Ishikawa (cell line): ENCODE measurements around the gene GAL3ST2.

Experiments
- CEBPB ChIP-seq: IDR thresholded peaks from 2 replicates; pipeline ENCODE4 v1.6.1; 2012
- CREB1 ChIP-seq: IDR thresholded peaks from 2 replicates; pipeline ENCODE4 v1.6.1; 2012; ENCODE audit warnings: low read depth
- EGR1 ChIP-seq: IDR thresholded peaks from 2 replicates; pipeline ENCODE4 v1.6.1; 2012
- EP300 ChIP-seq: IDR thresholded peaks from 2 replicates; pipeline ENCODE4 v1.6.1; 2012; ENCODE audit warnings: borderline replicate concordance
- FOXM1 ChIP-seq: IDR thresholded peaks from 2 replicates; pipeline ENCODE4 v1.6.1; 2012; ENCODE audit warnings: low read depth, borderline replicate concordance
- NFIC ChIP-seq: IDR thresholded peaks from 2 replicates; pipeline ENCODE4 v1.6.1; 2012
- RAD21 ChIP-seq: IDR thresholded peaks from 2 replicates; pipeline ENCODE4 v1.6.1; 2012; ENCODE audit warnings: low read depth
- TAF1 ChIP-seq: IDR thresholded peaks from 2 replicates; pipeline ENCODE4 v1.6.1; 2012; ENCODE audit warnings: low read depth, mild to moderate bottlenecking
- TCF12 ChIP-seq: IDR thresholded peaks from 2 replicates; pipeline ENCODE4 v1.6.1; 2012; ENCODE audit warnings: low read depth
- TEAD4 ChIP-seq: IDR thresholded peaks from 2 replicates; pipeline ENCODE4 v1.6.1; 2012
- YY1 ChIP-seq: IDR thresholded peaks from 2 replicates; pipeline ENCODE4 v1.6.1; 2012; ENCODE audit warnings: low read depth
- ZBTB7A ChIP-seq: IDR thresholded peaks from 2 replicates; pipeline ENCODE4 v1.6.1; 2012; ENCODE audit warnings: low read depth
- TF ChIP-seq, protein P1 (sequence below): IDR thresholded peaks from 2 replicates; pipeline ENCODE4 v1.6.1; 2012
- TF ChIP-seq, protein P2 (sequence below): IDR thresholded peaks from 2 replicates; pipeline ENCODE4 v1.6.1; 2012
- TF ChIP-seq, protein P3 (sequence below): IDR thresholded peaks from 2 replicates; pipeline ENCODE4 v1.6.1; 2012; ENCODE audit warnings: low read depth, mild to moderate bottlenecking

GAL3ST2 gene

DNA sequence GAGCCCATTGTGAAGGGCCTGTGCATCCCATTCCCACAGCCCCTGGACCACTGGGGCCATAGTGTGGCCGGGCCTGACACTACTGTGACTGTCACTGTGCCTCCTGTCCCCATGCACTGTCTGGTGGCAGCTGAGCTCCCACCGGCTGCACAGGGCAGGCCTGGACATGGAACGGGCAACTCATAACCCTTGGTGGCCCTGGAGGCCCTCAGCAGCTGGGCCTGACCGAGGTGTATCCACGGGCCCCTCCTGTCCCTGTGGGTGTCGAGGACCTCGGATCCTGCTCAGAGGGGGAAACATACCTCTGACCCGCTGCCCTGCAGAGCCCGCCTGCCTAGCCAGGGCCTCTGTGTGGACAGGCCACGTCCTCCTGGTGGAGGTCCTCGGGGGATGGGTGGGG, 7.8 kb upstream of the GAL3ST2 start:
- TF ChIP-seq FOXM1 (no peak), TAF1 (no peak), TEAD4 (no peak), NFIC (no peak), EP300 (no peak), CEBPB (no peak), EGR1 (no peak), YY1 (no peak), TCF12 (no peak), CREB1 (no peak), ZBTB7A (no peak), RAD21 (no peak)
- TF ChIP-seq, protein P1, sequence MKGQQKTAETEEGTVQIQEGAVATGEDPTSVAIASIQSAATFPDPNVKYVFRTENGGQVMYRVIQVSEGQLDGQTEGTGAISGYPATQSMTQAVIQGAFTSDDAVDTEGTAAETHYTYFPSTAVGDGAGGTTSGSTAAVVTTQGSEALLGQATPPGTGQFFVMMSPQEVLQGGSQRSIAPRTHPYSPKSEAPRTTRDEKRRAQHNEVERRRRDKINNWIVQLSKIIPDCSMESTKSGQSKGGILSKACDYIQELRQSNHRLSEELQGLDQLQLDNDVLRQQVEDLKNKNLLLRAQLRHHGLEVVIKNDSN = no peak
- TF ChIP-seq, protein P2, sequence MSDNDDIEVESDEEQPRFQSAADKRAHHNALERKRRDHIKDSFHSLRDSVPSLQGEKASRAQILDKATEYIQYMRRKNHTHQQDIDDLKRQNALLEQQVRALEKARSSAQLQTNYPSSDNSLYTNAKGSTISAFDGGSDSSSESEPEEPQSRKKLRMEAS = no peak
- TF ChIP-seq, protein P3, sequence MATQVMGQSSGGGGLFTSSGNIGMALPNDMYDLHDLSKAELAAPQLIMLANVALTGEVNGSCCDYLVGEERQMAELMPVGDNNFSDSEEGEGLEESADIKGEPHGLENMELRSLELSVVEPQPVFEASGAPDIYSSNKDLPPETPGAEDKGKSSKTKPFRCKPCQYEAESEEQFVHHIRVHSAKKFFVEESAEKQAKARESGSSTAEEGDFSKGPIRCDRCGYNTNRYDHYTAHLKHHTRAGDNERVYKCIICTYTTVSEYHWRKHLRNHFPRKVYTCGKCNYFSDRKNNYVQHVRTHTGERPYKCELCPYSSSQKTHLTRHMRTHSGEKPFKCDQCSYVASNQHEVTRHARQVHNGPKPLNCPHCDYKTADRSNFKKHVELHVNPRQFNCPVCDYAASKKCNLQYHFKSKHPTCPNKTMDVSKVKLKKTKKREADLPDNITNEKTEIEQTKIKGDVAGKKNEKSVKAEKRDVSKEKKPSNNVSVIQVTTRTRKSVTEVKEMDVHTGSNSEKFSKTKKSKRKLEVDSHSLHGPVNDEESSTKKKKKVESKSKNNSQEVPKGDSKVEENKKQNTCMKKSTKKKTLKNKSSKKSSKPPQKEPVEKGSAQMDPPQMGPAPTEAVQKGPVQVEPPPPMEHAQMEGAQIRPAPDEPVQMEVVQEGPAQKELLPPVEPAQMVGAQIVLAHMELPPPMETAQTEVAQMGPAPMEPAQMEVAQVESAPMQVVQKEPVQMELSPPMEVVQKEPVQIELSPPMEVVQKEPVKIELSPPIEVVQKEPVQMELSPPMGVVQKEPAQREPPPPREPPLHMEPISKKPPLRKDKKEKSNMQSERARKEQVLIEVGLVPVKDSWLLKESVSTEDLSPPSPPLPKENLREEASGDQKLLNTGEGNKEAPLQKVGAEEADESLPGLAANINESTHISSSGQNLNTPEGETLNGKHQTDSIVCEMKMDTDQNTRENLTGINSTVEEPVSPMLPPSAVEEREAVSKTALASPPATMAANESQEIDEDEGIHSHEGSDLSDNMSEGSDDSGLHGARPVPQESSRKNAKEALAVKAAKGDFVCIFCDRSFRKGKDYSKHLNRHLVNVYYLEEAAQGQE = no peak

DNA sequence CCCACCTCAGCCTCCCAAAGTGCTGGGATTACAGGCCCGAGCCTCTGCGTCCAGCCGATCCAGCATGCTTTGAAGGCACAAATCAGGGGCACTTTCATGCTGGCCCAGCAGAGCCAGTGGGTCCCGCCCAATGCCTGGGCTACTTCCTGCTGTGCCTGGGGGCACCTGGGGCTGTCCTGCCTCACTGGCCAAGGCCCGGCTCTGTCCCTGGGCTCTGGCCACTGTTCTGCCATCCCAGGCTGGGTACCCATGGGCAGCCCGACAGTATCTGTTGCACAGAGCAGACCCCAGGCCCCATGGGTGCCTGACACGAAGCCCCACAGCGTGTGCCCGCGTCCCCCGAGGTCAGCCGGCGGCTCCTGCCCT, 6.8 kb upstream of the GAL3ST2 start:
- TF ChIP-seq TEAD4 (no peak), EGR1 (no peak)

DNA sequence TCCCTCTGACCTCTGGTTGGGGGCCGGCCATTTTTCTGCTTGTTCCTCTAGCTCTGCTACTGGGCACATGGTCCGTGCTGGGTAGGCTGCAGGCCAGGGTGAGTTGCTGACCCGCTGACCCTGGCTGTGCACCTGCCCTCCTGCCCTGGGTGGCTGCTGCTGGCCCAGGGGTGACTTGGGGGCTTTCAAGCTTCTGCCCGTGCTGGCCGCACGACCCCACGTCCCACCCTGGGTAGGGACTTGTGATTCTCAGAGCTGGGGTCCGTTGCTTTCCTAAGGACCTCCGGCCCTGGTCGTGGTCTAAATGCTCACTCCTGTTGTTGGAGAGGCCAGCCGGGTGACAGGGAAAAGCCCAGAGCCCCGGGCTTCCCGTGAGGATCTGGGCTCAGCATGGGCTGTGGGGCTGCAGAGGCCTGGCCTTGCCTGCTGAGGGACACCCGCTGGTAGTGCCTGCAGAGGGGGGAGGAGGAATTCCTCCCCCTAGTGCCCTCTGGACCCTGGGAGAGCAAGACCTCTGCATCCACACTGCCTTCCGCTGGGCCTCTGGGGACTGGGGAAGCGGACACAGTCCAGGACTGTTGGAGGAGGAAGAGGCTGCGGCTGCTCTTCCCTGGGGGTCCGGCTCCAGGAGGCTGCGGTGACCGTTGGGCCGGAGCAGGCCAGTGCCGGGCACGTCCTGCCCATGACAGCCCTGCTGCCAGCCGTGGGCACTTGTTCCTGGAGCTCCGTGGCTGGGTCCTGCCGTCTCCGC, 6.3 kb upstream of the GAL3ST2 start:
- TF ChIP-seq CREB1 = no peak
- TF ChIP-seq, protein P3 = no peak
- no peak for TF ChIP-seq YY1
- TF ChIP-seq, protein P1 = no peak
- no peak for TF ChIP-seq NFIC
- TF ChIP-seq TEAD4 = no peak
- no peak for TF ChIP-seq ZBTB7A
- TF ChIP-seq CEBPB = no peak
- TF ChIP-seq, protein P2 = no peak
- no peak for TF ChIP-seq EP300
- no peak for TF ChIP-seq FOXM1
- no peak for TF ChIP-seq EGR1
- TF ChIP-seq TCF12 = no peak
- no peak for TF ChIP-seq TAF1
- no peak for TF ChIP-seq RAD21

DNA sequence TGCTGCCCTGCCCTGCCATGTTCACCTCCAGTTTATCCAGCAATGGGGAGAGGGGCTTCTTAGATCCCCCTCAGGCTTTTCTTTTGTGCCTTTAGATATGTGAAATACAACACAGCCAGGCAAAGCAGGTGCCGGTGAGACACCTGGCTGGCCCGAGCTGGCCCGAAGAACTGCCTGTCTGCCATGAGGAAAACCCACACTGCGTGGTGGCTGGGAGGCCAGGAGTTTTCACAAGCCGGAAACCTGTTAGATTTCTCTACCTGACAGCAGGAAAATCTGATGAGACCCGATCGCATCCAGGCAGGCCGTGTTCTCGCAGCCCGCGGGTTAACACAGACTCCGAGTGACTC, 5.7 kb upstream of the GAL3ST2 start:
- TF ChIP-seq TCF12 = no peak
- no peak for TF ChIP-seq CREB1
- no peak for TF ChIP-seq TEAD4
- TF ChIP-seq, protein P2 = no peak
- TF ChIP-seq, protein P3 = no peak
- TF ChIP-seq TAF1 = no peak
- TF ChIP-seq ZBTB7A = no peak
- TF ChIP-seq YY1 = no peak

DNA sequence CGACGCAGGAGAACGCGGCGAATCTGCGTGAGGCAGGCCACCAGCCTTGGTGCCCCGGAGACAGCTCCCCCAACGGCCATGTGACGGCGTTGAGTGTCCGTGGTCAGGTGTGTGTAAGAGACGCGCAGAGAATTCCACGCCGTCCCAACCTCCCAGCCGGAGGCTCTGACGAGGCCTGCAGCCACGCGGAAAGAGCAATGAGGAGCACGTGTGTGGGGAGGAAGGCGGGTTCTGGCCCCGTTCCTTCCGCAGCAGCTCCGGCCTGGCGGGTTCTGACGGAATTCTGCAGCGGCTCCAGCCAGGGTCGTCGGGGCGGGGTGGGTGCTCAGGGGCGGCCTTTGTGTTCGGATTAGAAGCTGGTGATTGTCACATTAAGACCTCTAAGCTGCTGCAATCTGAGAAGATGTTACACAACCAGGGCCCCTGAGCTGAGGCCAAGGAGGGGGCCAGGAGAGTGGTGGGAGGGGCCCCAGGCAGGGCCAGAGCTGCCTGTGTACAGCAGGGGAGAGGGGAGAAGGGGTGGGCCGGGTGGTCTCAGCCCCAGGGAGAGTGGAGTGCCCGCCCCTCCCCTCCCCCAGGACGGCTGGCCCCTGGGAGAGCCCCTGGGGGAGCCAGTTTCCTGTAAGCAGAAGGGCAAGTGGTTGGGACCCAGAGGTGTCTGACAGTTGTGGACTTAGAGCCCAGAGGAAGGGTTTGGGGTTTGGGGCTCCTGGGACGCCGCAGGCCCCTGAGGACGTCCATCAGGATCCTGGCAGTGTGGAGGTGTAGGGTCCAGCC, 5.1 kb upstream of the GAL3ST2 start:
- TF ChIP-seq CEBPB = peak; percentile 87
- TF ChIP-seq ZBTB7A = no peak
- no peak for TF ChIP-seq CREB1
- TF ChIP-seq, protein P3 = no peak
- no peak for TF ChIP-seq TCF12
